GM18870 (cell line): ENCODE results near the gene PSMB10.

ENCODE experiments used
- ATAC-seq: cut with Tn5 transposase; IDR thresholded peaks from one replicate; pipeline ENCODE4 v1.9.1; 2021; ENCODE audit warnings: moderate library complexity; ENCODE audit not compliant: unreplicated experiment

PSMB10 gene

GRCh38 chr16:67964477-67965131 lies 28.0 kb upstream of the PSMB10 start:
- no peak for ATAC-seq

- ATAC-seq, result no peak
Observed at GRCh38 chr16:67963662-67964321, 27.1 kb upstream of the PSMB10 start.

- no peak for ATAC-seq
Observed at GRCh38 chr16:67963292-67963661, 26.6 kb upstream of the PSMB10 start.

GRCh38 chr16:67962135-67962534 lies 25.5 kb upstream of the PSMB10 start:
- no peak for ATAC-seq

GRCh38 chr16:67961551-67961957 lies 24.9 kb upstream of the PSMB10 start:
- ATAC-seq, result no peak

GRCh38 chr16:67959536-67960329 lies 23.1 kb upstream of the PSMB10 start:
- ATAC-seq, result no peak

- ATAC-seq, result no peak
Observed at GRCh38 chr16:67957622-67958021, 21.0 kb upstream of the PSMB10 start.

GRCh38 chr16:67954421-67955196 lies 18.0 kb upstream of the PSMB10 start:
- ATAC-seq, result no peak

- ATAC-seq, result no peak
Observed at GRCh38 chr16:67953641-67954375, 17.2 kb upstream of the PSMB10 start.

GRCh38 chr16:67951485-67951884 lies 14.8 kb upstream of the PSMB10 start:
- no peak for ATAC-seq

- no peak for ATAC-seq
Observed at GRCh38 chr16:67950335-67950843, 13.7 kb upstream of the PSMB10 start.

- no peak for ATAC-seq
Observed at GRCh38 chr16:67949645-67950044, 13.0 kb upstream of the PSMB10 start.

GRCh38 chr16:67948015-67948414 lies 11.4 kb upstream of the PSMB10 start:
- ATAC-seq, result no peak

GRCh38 chr16:67946966-67947558 lies 10.4 kb upstream of the PSMB10 start:
- no peak for ATAC-seq

GRCh38 chr16:67946128-67946569 lies 9.5 kb upstream of the PSMB10 start:
- no peak for ATAC-seq

GRCh38 chr16:67945392-67945933 lies 8.8 kb upstream of the PSMB10 start:
- ATAC-seq, result no peak

- ATAC-seq, result no peak
Observed at GRCh38 chr16:67944690-67945391, 8.2 kb upstream of the PSMB10 start.

GRCh38 chr16:67943619-67944504 lies 7.2 kb upstream of the PSMB10 start, which contains the start of gene LCAT:
Gene LCAT (minus strand): TSS chr16:67944120. CDS start chr16:67944101, 19 bp downstream.
- no peak for ATAC-seq
